Right lobe of liver (tissue), 6 donors: ENCODE data around the gene JAKMIP1. TPM values are rescaled to one million over a fixed set of nuclear protein-coding genes. Genes with fewer than 3 reads are reported as not detected.

ENCODE experiments used
- ATAC-seq, 4 donors: fragments of 200-7000 bp; cut with Tn5 transposase; one replicate each; pipeline ENCODE4 v1.9.1; 2020; ENCODE audit warnings: mild to moderate bottlenecking in 4 of 4, moderate library complexity in 4 of 4
- DNase-seq, 3 donors: peaks; one replicate each; pipeline ENCODE4 v3.0.0-alpha.2; 2020
- H3K27ac ChIP-seq, 3 donors: fragments of 200-600 bp; one replicate each; pipeline ENCODE4 v1.8.0; 2022
- H3K27me3 ChIP-seq, 2 donors: fragments of 200-600 bp; one replicate each; pipeline ENCODE4 v1.8.0; 2022
- H3K36me3 ChIP-seq, 4 donors: fragments of 200-600 bp; sonication (generic) in 1 of 4; one replicate each; pipeline versions ENCODE4 v1.5.1 to v1.8.0; 2017 to 2022; ENCODE audit warnings: control low read depth in 1 of 4
- H3K4me1 ChIP-seq, 4 donors: fragments of 200-600 bp; sonication (generic) in 1 of 4; one replicate each; pipeline versions ENCODE4 v1.5.1 to v1.8.0; 2017 to 2022; ENCODE audit warnings: control low read depth in 1 of 4
- H3K4me3 ChIP-seq, 3 donors: fragments of 200-600 bp; one replicate each; pipeline ENCODE4 v1.8.0; 2022
- H3K9me3 ChIP-seq, 4 donors: fragments of 200-600 bp; sonication (generic) in 1 of 4; one replicate each; pipeline versions ENCODE4 v1.5.1 to v1.8.0; 2017 to 2022; ENCODE audit warnings: control low read depth in 1 of 4
- POLR2A ChIP-seq: fragments of 450-650 bp; IDR thresholded peaks from one replicate; pipeline ENCODE4 v1.6.1; 2017; ENCODE audit warnings: antibody characterized with exemption, mild to moderate bottlenecking
- WGBS: methylation state at CpG from one replicate; pipeline ENCODE4 v1.1.6; 2018; ENCODE audit warnings: low coverage, low lambda C conversion rate; ENCODE audit not compliant: insufficient coverage; ENCODE audit errors: missing lambda C conversion rate; 5-methylcytosine and 5-hydroxymethylcytosine counted together
- intact Hi-C, 2 donors: fragments of 100-400 bp; cut with DNase I; formaldehyde crosslinking; loops; one replicate each; pipeline versions ENCODE4 v1.11.2 to v1.14.1; 2022
- total RNA-seq, 6 experiments: library from RNA; depleted of rRNA in 2 of 6; stranded (reverse); fragments of >200 nt in 2 of 6; fragmentation: NEBNext Ultra II Directional in 3 of 6; extraction: Animal tissue kit (Norgen Biotek cat#: 25700) in 3 of 6; gene quantifications; one replicate each; pipeline versions ENCODE4 v1.1.0 to v1.2.4, GENCODE V29; 2016 to 2023
- TF ChIP-seq, protein P1 (sequence below), 4 donors: fragments of 200-600 bp in 3 of 4; fragments of 450-650 bp in 1 of 4; IDR thresholded peaks; one replicate each; pipeline versions ENCODE4 v1.5.1 to v1.8.0; 2016 to 2022; ENCODE audit warnings: antibody characterized with exemption in 4 of 4, mild to moderate bottlenecking in 2 of 4
- donor health status: DM: no; HTN: yes; CAD: no.
- donor health status: DM: no; HTN: no; CAD: no.
- donor health status: DM: no; HTN: no; CAD: no.
- donor health status: DM: no; HTN: yes; CAD: no.
- donor health status: DM: no; HTN: yes; CAD: no.

Gene JAKMIP1
- total RNA-seq, 6 experiments from 2014 or later = 0.12 TPM; not detected in 5

DNA sequence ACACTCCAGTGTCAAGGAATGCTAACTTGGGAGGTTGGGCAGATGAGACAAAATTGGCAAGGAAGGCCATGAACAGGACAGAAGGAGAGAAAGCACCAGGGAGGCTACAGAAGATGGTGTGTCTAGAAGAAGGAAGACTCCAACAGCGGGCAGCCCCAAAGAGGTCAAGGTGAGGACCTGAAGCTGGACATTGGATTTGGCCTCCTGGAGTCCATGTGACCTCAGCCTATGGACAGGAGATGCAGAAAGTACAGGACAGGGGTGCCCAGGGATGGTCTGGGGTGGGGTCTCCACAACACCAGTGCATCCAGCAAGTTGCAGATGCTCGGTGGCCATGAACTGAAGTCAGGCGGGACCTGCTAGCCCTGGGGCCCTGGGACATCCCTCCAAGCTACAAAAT is 86.2 kb downstream of the JAKMIP1 start:
- no peak for TF ChIP-seq POLR2A
- Histone ChIP-seq H3K4me3 (no peak overlapping the region), H3K36me3 (no peaks in the 10 kb centered on the region), H3K27me3 (no peaks in the 10 kb centered on the region), H3K9me3 (no peaks in the 10 kb centered on the region), H3K27ac (no peak overlapping the region), H3K4me1 (no peaks in the 10 kb centered on the region)
- ATAC-seq (no peak), DNase-seq (no peak)
- 70% methylated on average over 2 of the region's 3 CpGs for WGBS
- intact Hi-C loops = no loop called here

DNA sequence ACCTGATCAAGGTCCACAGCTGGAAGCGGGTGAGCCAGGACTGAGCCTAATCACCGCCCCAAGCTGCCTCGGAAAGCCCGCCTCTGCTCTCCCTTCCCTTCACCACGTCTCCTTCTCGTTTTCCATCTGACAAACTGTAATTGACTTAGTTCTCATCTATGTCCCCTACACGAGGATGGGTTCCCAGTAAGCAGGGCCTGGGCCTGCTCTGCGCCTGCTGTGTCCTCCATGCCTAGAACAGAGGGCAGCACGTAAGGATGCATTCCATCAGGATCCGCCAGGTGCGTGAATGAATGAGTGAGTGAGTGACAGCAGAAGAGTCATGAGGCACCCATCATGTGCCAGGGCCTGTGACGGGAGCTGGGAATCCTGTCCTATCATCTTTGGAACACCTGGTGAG is 86.7 kb downstream of the JAKMIP1 start:
- no peaks in the 10 kb centered on the region for H3K4me1 ChIP-seq
- no peak overlapping the region for H3K27ac ChIP-seq
- H3K4me3 ChIP-seq = no peak overlapping the region
- intact Hi-C loops = no loop called here
- no peaks in the 10 kb centered on the region for H3K36me3 ChIP-seq
- DNase-seq = no peak
- ATAC-seq = no peak
- no peaks in the 10 kb centered on the region for H3K9me3 ChIP-seq
- no peaks in the 10 kb centered on the region for H3K27me3 ChIP-seq
- 74% methylated on average over 10 of the region's 12 CpGs for WGBS
- TF ChIP-seq, protein P1, sequence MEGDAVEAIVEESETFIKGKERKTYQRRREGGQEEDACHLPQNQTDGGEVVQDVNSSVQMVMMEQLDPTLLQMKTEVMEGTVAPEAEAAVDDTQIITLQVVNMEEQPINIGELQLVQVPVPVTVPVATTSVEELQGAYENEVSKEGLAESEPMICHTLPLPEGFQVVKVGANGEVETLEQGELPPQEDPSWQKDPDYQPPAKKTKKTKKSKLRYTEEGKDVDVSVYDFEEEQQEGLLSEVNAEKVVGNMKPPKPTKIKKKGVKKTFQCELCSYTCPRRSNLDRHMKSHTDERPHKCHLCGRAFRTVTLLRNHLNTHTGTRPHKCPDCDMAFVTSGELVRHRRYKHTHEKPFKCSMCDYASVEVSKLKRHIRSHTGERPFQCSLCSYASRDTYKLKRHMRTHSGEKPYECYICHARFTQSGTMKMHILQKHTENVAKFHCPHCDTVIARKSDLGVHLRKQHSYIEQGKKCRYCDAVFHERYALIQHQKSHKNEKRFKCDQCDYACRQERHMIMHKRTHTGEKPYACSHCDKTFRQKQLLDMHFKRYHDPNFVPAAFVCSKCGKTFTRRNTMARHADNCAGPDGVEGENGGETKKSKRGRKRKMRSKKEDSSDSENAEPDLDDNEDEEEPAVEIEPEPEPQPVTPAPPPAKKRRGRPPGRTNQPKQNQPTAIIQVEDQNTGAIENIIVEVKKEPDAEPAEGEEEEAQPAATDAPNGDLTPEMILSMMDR (IDR thresholded peaks at IDR 0.05) = no peak

DNA sequence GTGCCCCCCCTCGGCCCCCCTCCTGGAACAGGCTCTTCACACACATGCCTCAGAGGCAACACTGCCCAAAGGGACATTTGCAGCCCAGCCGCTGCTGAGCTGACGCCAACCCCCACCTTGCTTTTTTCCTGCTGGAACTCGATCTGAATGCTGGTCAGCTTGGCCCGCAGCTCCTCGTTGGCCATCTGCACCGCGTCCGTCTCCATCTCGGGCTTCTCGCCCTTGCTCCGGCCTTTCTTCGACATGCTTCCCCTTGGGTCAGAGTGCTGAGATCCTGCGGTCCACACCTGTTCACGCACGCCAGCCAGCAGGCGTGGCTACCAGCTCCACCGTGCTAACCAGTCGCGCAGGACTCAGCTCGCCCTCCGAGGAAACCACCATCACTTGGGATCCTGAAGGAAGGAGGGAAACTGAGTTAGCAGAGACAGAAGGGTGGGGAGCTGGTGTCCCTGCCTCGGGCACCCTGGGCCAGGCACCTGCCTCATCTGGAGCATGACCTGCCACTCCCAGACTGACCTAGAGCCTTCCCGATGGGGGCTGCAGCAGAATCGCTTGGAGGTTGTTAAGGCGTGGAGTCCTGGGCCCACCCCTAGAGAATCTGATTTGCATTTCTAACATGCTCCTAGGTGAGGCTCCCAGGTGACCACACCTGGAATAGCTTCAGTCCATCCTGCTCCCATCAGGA is 87.6 kb downstream of the JAKMIP1 start:
- ATAC-seq = no peak
- Histone ChIP-seq H3K4me3 (no peak overlapping the region), H3K9me3 (no peaks in the 10 kb centered on the region), H3K4me1 (no peaks in the 10 kb centered on the region), H3K27me3 (no peaks in the 10 kb centered on the region), H3K27ac (no peak overlapping the region), H3K36me3 (no peaks in the 10 kb centered on the region)
- no peak for DNase-seq
- intact Hi-C loops = no loop called here
- 81% methylated on average over 19 of the region's 26 CpGs for WGBS
- TF ChIP-seq POLR2A = no peak
- TF ChIP-seq, protein P1 (IDR thresholded peaks at IDR 0.05) = no peak

DNA sequence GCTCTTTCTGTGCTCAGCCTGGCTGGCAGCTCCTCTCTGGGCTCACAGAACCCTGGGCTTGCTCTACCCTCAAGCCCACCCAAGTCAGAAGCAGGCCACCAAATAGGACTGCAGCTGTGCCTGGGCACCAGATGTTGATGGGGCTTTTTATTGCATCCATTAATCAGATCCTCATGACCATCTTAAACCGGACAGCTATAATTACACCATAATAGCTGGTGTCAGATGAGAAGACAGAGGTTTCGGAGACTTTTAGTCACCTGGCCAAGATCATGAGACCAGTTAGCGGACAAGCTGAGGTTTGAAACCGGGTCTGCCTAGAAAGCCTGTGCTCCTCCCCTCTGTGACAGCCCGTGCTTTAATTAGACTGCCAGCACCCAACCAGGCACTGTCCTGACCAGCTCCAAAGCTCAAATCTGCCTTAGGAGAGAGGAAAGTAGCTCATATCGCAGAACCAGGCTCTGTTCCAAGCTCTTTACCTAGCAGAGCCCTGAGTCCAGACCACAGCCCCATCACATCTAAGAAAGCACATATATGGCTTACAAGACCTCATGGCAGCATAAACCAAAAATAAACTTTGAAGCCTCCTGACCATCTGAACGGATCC is 88.9 kb downstream of the JAKMIP1 start:
- Histone ChIP-seq H3K9me3 (no peaks in the 10 kb centered on the region), H3K36me3 (no peaks in the 10 kb centered on the region), H3K4me3 (no peak overlapping the region), H3K27me3 (no peaks in the 10 kb centered on the region), H3K4me1 (no peaks in the 10 kb centered on the region), H3K27ac (no peak overlapping the region)
- WGBS = 65% methylated on average over 3 of the region's 7 CpGs
- DNase-seq = no peak
- TF ChIP-seq, protein P1 (IDR thresholded peaks at IDR 0.05) = no peak
- TF ChIP-seq POLR2A = no peak
- no peak for ATAC-seq
- intact Hi-C loops = no loop called here

DNA sequence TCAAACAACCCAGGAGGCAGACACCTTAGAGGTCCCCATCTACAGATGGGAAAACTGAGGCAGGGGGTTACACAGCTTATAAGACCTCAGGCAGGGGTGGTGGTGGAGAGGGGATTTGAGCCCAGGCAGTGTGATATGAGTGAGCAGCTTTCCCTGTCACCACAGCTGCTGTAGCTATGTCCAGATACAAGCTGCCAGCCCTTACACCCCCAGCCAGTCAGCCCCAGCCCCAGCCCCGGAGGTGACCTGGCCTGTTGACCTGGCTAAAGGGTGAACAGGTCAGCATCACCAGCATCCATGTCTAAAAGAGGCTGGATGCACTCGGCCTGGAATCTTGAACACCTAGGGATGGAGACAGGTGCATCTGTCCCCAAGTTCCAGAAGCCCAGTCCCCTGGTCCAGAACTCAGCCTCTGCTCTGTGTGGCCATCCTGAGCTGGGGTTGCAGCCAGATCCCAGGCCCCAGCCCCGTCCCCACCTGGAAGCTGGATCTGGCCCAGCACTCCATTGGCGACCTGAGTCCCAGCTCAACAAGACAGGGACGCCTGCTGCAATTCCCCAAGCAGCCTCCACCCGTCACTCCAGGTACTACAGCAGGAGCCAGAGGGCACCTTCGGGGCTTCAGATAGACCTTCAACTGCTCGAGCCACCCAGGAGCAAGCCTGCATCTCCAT is 89.5 kb downstream of the JAKMIP1 start:
- intact Hi-C loops = no loop called here
- Histone ChIP-seq H3K36me3 (no peaks in the 10 kb centered on the region), H3K27me3 (no peaks in the 10 kb centered on the region), H3K9me3 (no peaks in the 10 kb centered on the region), H3K27ac (no peak overlapping the region), H3K4me3 (no peak overlapping the region), H3K4me1 (no peaks in the 10 kb centered on the region)
- no peak for TF ChIP-seq POLR2A
- TF ChIP-seq, protein P1 (IDR thresholded peaks at IDR 0.05) = no peak
- DNase-seq (no peak), ATAC-seq (no peak)
- WGBS = 30% methylated on average over 2 of the region's 8 CpGs
